Stimulated activated CD8-positive, alpha-beta memory T cell treated with anti-CD3 and anti-CD28 coated beads, Interleukin-15, amount 100 ng/mL, for 1 hour (primary cell): Measurements from ENCODE around the gene C1QTNF7.

Source experiments
- DNase-seq: peaks from one replicate; pipeline ENCODE4 v3.0.0-alpha.2; 2020; ENCODE audit warnings: low read depth

Gene C1QTNF7

DNA sequence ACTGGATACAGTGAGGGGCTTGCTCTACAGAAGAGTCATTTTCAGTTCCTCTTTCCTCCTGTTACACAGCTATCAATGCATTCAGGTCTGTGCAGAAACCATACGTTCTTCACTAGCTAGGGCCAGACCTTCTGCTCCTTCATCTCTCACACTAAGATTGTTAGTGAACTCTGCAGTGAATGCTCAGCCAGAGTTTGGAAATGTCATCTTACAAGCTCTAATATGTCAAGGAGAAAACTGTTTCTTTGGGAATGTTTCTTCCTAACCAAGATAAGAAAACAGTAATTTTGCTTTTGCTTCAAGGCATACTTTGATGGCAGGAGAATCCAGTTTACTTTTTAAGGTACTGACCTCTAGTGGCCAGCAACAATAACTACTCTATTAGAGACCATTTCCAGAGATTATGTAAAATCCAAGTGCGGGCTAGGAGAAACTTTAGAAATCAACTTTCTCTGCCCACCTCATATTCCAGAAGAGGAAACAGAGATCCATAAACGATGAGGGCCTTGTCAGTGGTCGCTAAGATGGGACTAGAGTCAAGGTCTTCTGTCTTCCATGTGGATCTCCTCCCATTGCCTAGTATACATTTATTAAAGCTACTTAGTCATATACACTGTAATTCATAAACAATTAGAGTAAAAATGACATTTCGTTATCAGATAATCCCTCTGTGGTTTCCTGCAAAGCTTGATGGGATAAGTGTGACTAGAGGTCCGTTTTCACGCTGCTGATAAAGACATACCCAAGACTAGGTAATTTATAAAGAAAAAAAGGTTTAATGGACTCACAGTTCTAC lies 29.8 kb downstream of the C1QTNF7 start:
- DNase-seq: no peak

DNA sequence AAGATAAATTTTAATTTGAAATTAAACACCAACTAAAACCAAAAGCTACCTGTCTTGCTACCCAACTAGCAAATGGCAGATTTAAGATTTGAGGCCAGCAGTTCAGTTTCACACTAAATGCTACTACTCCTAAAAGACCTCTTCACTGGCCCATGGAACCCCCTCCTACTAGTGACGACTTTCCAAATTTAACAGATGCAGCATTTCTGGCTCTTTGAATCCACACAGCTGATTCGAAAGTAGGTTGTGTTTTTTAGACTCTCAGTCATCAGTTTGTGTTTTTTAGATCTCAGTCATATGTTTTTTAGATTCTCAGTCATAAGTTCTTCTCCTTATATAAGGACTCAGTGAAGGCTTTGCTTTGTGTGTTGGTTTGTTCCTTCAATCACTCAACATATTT lies 30.8 kb downstream of the C1QTNF7 start:
- no peak for DNase-seq

DNA sequence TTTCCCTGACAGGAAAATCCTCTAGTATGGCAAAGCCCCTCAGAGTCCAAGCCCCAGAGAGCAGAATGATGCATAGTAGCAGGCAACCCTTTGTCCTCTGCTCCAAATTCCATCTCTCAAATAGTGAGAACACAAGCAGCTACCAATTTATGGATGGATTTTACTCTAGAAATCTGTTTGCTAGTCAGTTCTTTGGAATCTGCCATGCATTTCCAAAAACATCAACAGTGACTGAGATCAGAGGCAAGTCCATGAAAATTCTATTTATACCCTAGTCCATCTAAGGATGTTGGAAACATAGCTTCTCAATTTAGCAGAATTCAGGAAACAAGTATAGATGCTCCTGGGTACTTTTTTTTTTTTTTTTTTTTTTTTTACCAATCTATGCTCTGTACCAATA lies 31.9 kb downstream of the C1QTNF7 start:
- no peak for DNase-seq

DNA sequence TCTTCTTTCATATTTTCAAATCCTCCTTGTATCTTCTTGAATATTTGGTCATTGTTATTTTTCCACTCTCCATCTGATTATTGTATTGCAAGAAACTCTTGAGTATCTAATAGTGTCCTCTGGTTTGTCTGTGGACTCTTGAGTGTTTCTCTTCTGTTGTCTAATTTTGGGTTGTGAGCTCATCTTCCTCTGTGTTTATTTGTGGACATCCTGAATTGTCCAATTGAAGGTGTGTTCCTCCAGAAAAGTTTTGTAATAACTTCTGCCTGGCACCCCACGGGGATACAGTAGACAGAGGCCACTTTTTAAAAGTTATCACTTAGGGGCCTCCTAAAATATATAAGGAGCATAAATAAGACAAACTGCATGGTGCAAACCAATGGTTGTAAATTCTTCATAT lies 38.8 kb downstream of the C1QTNF7 start:
- DNase-seq: no peak

DNA sequence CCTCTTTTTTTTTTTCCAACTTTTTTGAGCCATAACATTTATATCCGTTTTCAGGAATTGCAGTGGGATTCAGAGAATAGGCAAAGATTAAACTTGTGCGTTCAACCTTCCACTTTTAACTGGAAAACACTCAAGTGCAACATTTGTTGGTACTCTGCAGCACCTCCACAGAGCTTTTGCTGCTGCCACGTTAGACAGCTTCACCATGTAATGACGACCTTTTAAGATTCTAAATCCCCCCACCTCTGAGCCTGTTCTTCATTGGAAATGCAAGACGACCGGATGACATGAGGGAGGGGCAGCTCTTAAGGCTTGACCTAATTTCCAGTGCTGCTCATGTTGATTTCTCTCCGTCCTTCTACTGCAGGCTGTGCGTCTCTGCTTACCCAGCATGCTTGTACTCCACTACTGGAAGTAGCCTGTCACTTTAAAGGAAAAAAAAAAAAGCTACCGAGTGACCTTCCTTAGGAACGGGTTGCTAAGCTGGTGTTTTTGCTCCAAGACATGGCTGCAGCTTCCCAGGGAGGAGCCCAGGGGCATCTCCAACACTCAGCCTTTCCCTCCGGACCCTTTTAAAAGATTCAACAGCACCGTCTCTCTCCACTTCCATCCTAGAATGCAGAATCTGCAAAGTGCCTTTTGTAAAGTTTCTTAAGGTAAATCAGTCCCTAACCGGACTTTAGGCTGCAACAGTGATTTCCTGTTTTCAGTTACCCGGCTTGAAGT lies 41.7 kb downstream of the C1QTNF7 start, which contains the start of gene CC2D2A:
Gene CC2D2A (plus strand): TSS at position 481 of the 726 bp plus-strand sequence. CDS start 6,051 bp downstream, outside the sequence.
- no peak for DNase-seq

DNA sequence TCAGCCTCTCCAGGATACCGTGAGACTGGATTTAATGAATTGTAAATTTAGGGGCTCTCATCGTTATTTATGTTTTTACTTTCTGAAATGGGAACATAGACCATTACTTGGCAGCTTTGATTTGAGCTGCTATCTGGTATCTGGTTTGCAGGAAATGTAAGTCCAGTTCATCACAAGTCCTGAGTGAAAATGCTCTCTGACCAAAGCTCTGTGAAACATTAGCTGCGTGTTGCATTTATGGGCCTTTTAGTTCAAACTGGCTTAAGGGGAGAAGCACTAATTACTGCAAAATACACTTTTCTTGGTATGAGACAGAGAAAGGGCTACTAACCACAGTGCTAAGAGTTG lies 42.3 kb downstream of the C1QTNF7 start:
- no peak for DNase-seq

DNA sequence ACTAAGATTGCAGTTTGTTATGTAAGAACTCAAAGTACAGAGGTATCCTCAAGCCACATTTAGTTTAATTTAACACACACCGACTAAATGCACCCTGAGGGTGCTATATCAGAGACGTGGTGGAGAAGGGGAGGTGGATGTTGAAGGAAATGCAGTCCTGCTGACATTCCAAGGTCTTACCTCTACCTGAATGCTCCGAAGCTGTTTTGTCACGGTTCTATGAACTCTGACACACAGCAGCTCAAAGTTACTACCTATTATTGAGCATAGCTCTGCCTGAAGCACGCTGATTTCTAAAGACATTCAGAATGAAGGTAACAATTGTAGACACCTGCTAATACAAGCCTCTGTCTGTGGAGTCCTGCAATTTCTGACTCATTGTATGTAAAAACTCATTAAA lies 48.6 kb downstream of the C1QTNF7 start:
- no peak for DNase-seq

DNA sequence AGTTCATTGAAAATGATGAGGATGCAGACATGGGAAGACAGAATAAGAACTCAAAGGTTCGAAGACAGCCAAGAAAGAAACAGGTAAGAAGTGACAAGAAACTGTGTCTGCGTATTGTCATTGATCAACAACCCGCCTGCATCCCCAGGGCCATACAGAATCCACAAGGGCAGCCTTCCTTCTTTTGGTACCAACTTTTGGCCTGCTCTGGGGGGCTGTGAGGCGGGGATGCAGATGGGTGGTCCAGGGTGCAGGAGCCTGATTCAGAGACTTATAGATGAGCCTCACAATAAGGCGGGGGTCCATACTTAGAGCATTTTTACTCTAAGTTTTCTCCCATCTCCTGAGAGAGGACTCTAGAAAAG lies 50.9 kb downstream of the C1QTNF7 start:
- no peak for DNase-seq

DNA sequence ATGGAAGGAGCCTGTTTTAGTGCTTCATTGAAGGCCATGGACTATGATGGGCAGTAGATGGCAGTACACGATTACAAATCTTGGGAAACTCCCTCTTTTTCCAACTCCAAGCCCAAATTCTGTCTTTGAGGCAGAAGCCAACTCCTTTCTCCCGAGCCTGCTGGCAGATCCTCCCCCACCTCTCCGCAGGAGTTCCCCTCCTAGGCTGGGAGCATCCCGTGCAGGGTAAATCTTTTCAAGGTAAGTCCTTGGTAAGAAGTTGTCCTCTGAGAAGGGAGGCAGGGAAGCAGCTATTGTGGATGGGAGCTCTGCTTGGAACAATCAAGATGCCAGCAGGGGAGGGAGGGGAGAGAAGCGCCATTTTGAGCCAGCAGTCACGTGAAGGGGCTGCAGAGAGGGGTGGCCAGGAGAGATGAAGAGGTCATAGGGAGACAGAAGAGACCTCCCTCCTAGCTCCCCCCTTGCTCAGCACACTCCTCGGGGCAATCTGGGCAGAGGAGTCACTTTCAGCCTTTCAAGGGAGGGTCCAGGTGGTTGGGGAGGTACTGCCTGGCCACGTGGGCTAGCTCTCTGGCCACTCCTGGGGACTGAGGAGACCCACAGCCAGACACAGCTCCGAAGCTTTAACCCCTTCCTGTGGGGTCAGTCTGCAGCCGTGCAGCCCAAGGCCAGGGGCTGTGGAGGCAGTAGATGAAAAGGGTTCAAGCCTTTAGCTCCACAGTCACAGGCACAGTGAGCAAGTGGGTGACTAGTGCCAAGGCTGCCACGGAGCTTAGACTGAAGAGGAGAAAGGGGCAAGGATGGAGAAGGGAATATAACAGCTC lies 51.5 kb downstream of the C1QTNF7 start:
- no peak for DNase-seq

DNA sequence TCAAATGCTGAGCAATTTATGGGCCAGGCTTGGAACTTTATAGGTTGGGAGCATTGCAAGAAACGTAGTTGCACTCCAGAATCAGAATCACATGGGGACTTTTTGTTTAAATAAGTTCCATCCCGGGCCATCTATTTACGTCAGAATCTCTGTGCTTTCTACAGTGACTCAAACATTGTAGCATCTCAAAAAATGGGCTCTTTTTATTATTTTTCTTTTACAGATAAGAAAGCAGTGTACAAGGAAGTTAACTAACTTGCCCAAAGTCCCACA lies 52.0 kb downstream of the C1QTNF7 start:
- DNase-seq: no peak

DNA sequence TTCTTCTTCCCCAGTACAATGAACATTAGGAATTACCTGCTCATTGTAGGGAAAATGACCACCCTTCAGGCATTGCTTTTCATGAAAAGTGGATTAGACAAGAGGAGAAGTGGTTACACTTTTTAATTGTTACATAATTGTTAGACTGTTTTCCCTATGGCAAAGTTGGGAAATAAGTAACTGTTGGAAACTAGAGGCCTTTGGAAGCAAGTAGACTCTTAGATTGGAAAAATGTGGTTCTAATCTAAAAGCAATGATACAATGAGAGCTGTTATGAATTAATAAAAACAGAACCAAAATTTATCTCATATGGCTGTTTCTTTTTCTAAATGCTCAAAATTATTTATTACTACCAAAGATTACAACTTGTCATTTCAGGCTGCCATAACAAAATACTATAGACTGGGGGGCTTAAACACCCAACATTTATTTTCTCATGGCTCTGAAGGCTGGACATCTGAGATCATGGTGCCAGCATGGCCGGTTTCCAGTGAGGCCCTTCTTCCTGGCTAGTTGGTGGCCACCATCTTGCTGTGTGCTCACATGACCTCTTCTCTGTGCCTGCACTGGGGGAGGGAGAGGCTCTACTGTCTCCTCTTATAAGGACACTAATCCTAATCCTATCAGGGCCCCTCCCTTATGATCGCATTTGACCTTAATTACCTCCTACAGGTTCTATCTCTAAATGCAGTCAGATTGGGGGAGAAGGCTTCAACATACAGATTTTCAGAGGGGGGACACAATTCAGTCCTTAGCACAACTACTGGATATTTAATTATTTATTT lies 54.3 kb downstream of the C1QTNF7 start:
- DNase-seq: no peak

DNA sequence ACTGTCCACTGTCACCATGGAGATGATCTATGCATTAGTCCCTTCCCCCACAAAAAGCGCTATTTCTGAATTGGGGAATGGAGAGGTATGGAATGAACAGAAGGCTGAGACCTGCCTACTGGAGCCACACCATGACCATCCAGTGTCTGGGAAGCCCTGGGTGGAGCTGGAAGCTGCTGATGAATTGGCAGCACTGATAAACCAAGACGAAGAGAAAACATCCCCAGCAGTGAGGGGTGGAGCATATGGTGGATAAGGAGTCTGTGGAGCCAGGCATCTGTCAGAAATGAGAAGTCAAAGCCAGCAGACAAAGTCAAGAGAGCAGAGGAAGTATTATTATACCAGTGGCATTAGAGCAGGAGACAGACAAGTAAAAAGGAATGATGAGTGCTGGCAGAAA lies 55.0 kb downstream of the C1QTNF7 start:
- no peak for DNase-seq

DNA sequence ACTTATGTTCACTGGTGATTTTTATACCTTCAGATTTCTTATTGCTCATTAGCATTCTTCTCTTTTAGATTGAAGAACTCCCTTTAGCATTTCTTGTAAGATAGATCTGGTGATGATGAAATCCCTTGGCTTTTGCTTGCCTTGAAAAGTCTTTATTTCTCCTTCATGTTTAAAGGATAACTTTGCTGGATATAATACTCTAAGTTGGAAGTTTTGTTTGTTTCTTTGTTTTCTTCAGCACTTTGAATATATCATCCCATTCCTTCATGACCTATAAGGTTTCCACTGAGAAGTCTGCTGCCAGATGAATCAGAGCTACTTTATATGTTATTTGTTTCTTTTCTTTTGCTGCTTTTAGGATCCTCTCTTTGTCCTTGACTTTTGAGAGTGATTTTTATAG lies 60.3 kb downstream of the C1QTNF7 start:
- no peak for DNase-seq

DNA sequence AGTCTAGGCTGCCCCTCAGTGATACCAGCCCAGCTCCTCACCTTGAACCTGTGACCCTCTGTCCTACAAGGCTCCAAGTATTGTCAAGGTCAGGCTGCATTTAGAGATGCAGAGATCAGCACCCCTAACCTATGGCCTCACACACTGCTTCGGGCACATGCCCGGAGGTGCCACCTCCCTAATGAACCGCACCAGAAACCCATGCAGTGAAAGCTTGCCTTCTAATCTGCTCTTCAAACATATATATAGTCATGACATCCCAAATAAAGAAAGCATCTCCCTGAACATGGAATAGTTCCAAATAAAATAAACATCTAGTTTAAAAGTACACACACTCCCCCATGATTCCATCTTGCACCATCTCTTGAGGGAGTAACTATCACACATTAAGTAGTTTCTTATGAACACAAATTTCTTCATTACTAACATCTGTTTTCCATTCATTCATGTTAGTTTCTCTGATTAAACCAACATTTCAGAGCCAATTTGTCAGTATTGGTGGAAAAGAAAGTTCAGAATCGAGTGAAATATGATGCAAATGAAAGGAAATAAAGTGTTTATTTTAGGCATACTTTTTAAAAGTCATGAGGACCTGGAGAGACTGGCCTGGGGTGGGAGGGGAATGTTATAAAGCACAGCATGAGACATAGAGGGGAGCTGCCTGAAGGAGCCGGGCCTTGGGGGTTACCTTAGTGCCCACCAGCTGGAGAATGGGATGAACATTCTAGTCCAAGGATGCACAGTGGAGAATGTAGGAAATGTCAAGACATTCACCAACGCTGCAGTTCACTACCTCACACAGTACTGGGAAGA lies 61.0 kb downstream of the C1QTNF7 start:
- no peak for DNase-seq

DNA sequence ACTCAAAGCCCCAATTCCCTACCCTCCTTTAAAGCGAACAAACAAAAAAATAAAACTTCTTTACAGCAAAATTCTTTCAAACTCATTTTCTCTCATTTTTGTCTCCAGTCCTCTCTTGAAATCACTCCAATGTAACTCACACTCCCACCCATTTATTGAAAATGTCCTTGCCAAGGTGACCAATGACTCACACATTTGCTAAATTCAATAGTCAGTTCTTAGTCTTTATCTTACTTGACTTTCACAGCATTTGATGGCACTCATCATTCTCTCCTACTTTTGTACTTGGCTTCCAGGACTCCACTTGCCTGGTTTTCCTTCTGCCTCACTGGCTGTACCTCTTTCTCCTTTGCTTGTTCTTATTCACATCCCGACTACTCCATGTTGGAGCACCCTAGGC lies 61.7 kb downstream of the C1QTNF7 start:
- no peak for DNase-seq

DNA sequence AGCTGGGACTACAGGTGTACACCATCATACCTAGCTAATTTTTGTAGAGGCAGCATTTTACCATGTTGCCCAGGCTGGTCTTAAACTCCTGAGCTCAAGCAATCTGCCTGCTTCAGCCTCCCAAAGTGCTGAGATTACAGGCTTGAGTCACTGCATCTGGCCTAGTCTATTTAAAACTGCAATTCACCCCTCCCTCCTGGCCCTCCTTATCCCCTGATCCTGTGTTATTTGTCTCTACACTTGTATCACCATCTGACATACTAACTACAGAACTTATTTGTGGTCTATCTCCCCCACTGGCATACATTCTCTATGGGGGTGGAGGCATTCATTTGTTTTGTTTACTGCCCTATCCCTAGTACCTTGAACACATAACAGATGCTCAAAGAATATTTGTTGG lies 65.6 kb downstream of the C1QTNF7 start:
- DNase-seq: no peak

DNA sequence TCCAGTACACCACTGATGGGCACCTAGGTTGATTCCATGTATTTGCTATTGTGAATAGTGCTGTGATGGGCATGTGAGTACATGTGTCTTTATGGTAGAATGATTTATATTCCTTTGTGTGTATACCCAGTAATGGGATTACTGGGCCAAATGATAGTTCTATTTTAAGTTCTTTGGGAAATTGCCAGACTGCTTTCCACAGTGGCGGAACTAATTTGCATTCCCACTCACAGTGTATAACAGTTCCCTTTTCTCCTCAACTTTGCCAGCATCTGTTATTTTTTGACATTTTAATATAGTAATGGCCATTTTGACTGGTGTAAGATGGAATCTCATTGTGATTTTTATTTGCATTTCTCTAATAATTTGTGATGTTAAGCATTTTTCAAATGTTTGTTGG lies 67.8 kb downstream of the C1QTNF7 start:
- no peak for DNase-seq
